MM.1S (cell line): ENCODE data around the gene CTSC.

Experiments
- DNase-seq: peaks from one replicate; pipeline ENCODE4 v3.0.0-alpha.2; 2015
- H2AFZ ChIP-seq: fragments of 300-600 bp; sonication (generic); 2 replicates; pipeline ENCODE4 v1.6.0; 2016; ENCODE audit warnings: antibody characterized with exemption, low read length
- H3F3A ChIP-seq: fragments of 300-600 bp; sonication (generic); 2 replicates; pipeline ENCODE4 v1.6.1; 2016; ENCODE audit warnings: mild to moderate bottlenecking, antibody characterized with exemption, low read length, moderate library complexity, mixed read lengths; ENCODE audit not compliant: insufficient read depth
- H3K27ac ChIP-seq: fragments of 300-600 bp; sonication (generic); 2 replicates; pipeline ENCODE4 v1.5.1; 2016; ENCODE audit warnings: mild to moderate bottlenecking, low read length
- H3K27me3 ChIP-seq: fragments of 300-600 bp; sonication (generic); replicated peaks from 2 replicates; pipeline ENCODE4 v1.6.0; 2016; ENCODE audit warnings: low read length; ENCODE audit not compliant: insufficient read depth
- H3K36me3 ChIP-seq: fragments of 300-600 bp; sonication (generic); replicated peaks from 2 replicates; pipeline ENCODE4 v1.6.1; 2016; ENCODE audit warnings: mild to moderate bottlenecking, low read length, mixed read lengths; ENCODE audit not compliant: insufficient read depth
- H3K4me1 ChIP-seq: fragments of 300-600 bp; sonication (generic); 2 replicates; pipeline ENCODE4 v1.6.1; 2016; ENCODE audit warnings: low read length, mixed read lengths
- H3K4me2 ChIP-seq: fragments of 300-600 bp; sonication (generic); 2 replicates; pipeline ENCODE4 v1.6.0; 2016; ENCODE audit warnings: low read depth, low read length
- H3K4me3 ChIP-seq: fragments of 300-600 bp; sonication (generic); 2 replicates; pipeline ENCODE4 v1.5.1; 2016; ENCODE audit warnings: low read length, mixed read lengths
- H3K79me2 ChIP-seq: fragments of 300-600 bp; sonication (generic); 2 replicates; pipeline ENCODE4 v1.6.1; 2016; ENCODE audit warnings: mixed run types, low read length, mixed read lengths
- H3K9ac ChIP-seq: fragments of 300-600 bp; sonication (generic); 2 replicates; pipeline ENCODE4 v1.6.1; 2016; ENCODE audit warnings: low read length, mixed read lengths
- H3K9me2 ChIP-seq: fragments of 300-600 bp; sonication (generic); replicated peaks from 2 replicates; pipeline ENCODE4 v1.6.1; 2016; ENCODE audit warnings: mild to moderate bottlenecking, low read length, mixed read lengths; ENCODE audit not compliant: insufficient read depth
- H3K9me3 ChIP-seq: fragments of 300-600 bp; sonication (generic); replicated peaks from 2 replicates; pipeline ENCODE4 v1.6.1; 2016; ENCODE audit warnings: mild to moderate bottlenecking, low read length, mixed read lengths; ENCODE audit not compliant: insufficient read depth
- H4K20me1 ChIP-seq: fragments of 300-600 bp; sonication (generic); 2 replicates; pipeline ENCODE4 v1.6.1; 2016; ENCODE audit warnings: mild to moderate bottlenecking, low read length, moderate library complexity, mixed read lengths; ENCODE audit not compliant: insufficient read depth
- EZH2 ChIP-seq: fragments of 300-600 bp; sonication (generic); optimal IDR thresholded peaks from 2 replicates; pipeline ENCODE3; 2017; ENCODE audit warnings: low read depth, mild to moderate bottlenecking, antibody characterized with exemption, low read length, mixed read lengths
- EZH2phosphoT487 ChIP-seq: fragments of 300-600 bp; sonication (generic); IDR thresholded peaks from 2 replicates; pipeline ENCODE4 v1.6.1; 2018; ENCODE audit warnings: antibody characterized with exemption, low read length
- TF ChIP-seq, protein P1 (sequence below): fragments of 300-600 bp; sonication (generic); IDR thresholded peaks from 2 replicates; pipeline ENCODE4 v1.5.1; 2016; ENCODE audit warnings: antibody characterized with exemption, low read length, mixed read lengths

CTSC gene

DNA sequence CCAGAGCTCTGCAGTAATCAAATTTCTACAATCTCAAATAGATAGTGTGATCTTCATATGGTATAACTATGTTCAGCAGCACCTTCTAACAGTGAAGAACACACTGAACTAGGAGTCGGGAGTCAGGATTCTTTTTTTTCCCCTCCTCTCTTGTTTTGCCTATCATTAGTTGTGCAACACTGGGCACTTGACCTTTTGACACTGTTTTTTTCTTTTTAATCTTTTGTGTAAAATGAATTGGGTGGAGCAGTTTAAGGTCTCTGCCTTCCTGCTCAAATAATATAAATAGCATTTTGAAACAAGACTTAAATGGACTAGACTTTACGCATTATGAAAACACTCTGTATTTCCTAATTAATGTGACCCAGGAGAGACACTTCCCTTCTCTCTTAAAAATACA, 39.7 kb downstream of the CTSC start:
- H3K79me2 ChIP-seq = no peaks in the 10 kb centered on the region
- no peaks in the 10 kb centered on the region for H4K20me1 ChIP-seq

DNA sequence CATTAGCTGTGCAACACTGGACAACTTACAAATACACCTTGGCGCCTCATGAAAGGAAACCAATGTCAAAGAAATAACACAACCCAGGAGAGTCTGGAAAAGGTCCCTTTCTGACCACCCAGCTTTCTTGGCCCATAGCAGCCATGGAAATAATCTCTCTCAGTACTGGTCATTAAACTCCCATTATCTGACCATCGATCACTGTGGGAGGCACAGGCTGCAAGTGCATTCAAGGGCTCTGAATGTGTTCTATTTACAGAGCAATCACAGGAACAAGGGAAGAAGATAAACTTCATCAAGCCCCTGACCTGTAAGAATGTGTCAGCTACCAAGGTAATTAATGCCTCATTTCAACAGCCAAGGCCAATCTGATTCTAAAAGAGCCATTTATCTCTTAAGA, 40.1 kb downstream of the CTSC start:
- H3K27ac ChIP-seq = no peak overlapping the region

More for the DNA sequence above, 39.7 kb downstream of the CTSC start:
- Histone ChIP-seq H3K36me3 (0 out of 2 replicates have a peak, but pooled peaks cover 4% of the 10 kb centered on the region), H3K4me1 (peaks cover 8% of the 10 kb centered on the region), H3K9me3 (no peaks in the 10 kb centered on the region), H3K4me3 (no peak overlapping the region), H3K9ac (no peak overlapping the region), H3K27ac (no peak overlapping the region), H2AFZ (no peak overlapping the region), H3F3A (no peaks in the 10 kb centered on the region), H3K9me2 (no peaks in the 10 kb centered on the region), H3K27me3 (no peaks in the 10 kb centered on the region), H3K4me2 (no peak overlapping the region)
- no peak for DNase-seq
- TF ChIP-seq, protein P1, sequence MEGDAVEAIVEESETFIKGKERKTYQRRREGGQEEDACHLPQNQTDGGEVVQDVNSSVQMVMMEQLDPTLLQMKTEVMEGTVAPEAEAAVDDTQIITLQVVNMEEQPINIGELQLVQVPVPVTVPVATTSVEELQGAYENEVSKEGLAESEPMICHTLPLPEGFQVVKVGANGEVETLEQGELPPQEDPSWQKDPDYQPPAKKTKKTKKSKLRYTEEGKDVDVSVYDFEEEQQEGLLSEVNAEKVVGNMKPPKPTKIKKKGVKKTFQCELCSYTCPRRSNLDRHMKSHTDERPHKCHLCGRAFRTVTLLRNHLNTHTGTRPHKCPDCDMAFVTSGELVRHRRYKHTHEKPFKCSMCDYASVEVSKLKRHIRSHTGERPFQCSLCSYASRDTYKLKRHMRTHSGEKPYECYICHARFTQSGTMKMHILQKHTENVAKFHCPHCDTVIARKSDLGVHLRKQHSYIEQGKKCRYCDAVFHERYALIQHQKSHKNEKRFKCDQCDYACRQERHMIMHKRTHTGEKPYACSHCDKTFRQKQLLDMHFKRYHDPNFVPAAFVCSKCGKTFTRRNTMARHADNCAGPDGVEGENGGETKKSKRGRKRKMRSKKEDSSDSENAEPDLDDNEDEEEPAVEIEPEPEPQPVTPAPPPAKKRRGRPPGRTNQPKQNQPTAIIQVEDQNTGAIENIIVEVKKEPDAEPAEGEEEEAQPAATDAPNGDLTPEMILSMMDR = no peak
- TF ChIP-seq EZH2phosphoT487 = no peak
- TF ChIP-seq EZH2 = no peak

DNA sequence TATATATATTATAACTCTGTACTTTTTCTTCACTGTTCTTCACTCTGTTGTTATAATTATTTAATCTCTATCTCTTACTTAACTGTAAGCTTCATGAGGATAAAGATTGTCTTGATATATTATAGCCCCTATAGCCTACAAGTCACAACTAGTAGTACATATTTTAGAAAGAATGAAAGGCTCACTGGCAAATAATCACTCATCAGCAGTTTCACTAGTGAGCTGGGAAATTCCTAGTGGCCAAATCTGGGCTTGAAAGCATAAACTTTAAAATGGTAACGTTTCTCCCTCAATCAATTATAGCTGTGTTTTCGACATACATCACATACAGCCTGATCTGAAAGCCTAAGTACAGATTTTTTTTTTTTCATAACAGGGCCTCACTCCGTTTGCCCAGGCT, 42.5 kb downstream of the CTSC start:
- Histone ChIP-seq H3K9ac (no peak overlapping the region), H3K4me1 (peaks cover 8% of the 10 kb centered on the region), H3F3A (no peaks in the 10 kb centered on the region), H2AFZ (no peak overlapping the region), H3K9me2 (no peaks in the 10 kb centered on the region), H3K9me3 (no peaks in the 10 kb centered on the region), H3K27ac (no peak overlapping the region), H3K4me2 (no peak overlapping the region), H3K27me3 (no peaks in the 10 kb centered on the region), H3K36me3 (0 out of 2 replicates have a peak, but pooled peaks cover 4% of the 10 kb centered on the region), H3K4me3 (no peak overlapping the region), H4K20me1 (no peaks in the 10 kb centered on the region), H3K79me2 (no peaks in the 10 kb centered on the region)
- DNase-seq = peak; percentile 16
- TF ChIP-seq EZH2phosphoT487 (no peak), EZH2 (no peak)
- TF ChIP-seq, protein P1 = no peak

More for the DNA sequence above, 40.1 kb downstream of the CTSC start:
- Histone ChIP-seq H3K9me3 (no peaks in the 10 kb centered on the region), H4K20me1 (no peaks in the 10 kb centered on the region), H3K9ac (no peak overlapping the region), H3K4me2 (no peak overlapping the region), H3K4me1 (peaks cover 8% of the 10 kb centered on the region), H3K79me2 (no peaks in the 10 kb centered on the region), H2AFZ (no peak overlapping the region), H3F3A (no peaks in the 10 kb centered on the region), H3K4me3 (no peak overlapping the region), H3K36me3 (0 out of 2 replicates have a peak, but pooled peaks cover 4% of the 10 kb centered on the region), H3K27me3 (no peaks in the 10 kb centered on the region), H3K9me2 (no peaks in the 10 kb centered on the region)
- no peak for DNase-seq
- TF ChIP-seq, protein P1 = no peak
- TF ChIP-seq EZH2 = no peak
- TF ChIP-seq EZH2phosphoT487 = no peak
